ENCODE results near the gene ZNF385C. TPM values are rescaled to one million over a fixed set of nuclear protein-coding genes. Genes with fewer than 3 reads are reported as not detected.

ZNF385C gene
- total RNA-seq, 1 experiment from 2014 or later = 2.8 TPM

GRCh38 chr17:42087042-42087701 lies 11.1 kb downstream of the ZNF385C start:
- no peak for TF ChIP-seq CTCF (conservative IDR thresholded peaks at IDR 0.05)
- no CpG with 5 or more reads among the region's 7 CpGs for whole genome bisulfite sequencing (ENCODE audit: extremely low coverage, insufficient read length, low lambda C conversion rate)
- H3K23me2 ChIP-seq (ENCODE audit: insufficient read length, low read depth, low read length, poor library complexity, severe bottlenecking) = no peaks in the 10 kb centered on the region

More at GRCh38 chr17:42087042-42087701, 11.1 kb downstream of the ZNF385C start:
- Histone ChIP-seq H2BK120ac (ENCODE audit: low read depth, low read length, poor library complexity, severe bottlenecking) (no peak overlapping the region), H3K27me3 (ENCODE audit: insufficient read depth, low read length) (no peaks in the 10 kb centered on the region), H4K91ac (ENCODE audit: insufficient read length, low read depth, low read length) (no peak overlapping the region), H4K5ac (ENCODE audit: insufficient read length, low read depth, low read length) (no peak overlapping the region), H2BK15ac (ENCODE audit: low read depth, low read length) (no peak overlapping the region), H3K4me2 (ENCODE audit: insufficient read depth, insufficient read length, low read length) (no peak overlapping the region), H3K9ac (ENCODE audit: extremely low read depth, insufficient read length, low read length) (no peak overlapping the region), H3K4ac (ENCODE audit: low read depth, low read length) (no peak overlapping the region), H3K23ac (ENCODE audit: insufficient read length, low read depth, low read length) (no peak overlapping the region), H2BK5ac (ENCODE audit: insufficient read length, low read length) (no peak overlapping the region), H2AFZ (ENCODE audit: low read length) (no peak overlapping the region), H3K18ac (ENCODE audit: insufficient read length, low read depth, low read length) (no peak overlapping the region), H3K4me1 (ENCODE audit: insufficient read depth, low read length) (no peaks in the 10 kb centered on the region), H3T11ph (ENCODE audit: low read length) (no peak overlapping the region), H3K56ac (ENCODE audit: insufficient read length, low read depth, low read length) (no peak overlapping the region), H3K27ac (ENCODE audit: insufficient read length, low read depth, low read length) (no peak overlapping the region), H2AK5ac (ENCODE audit: insufficient read length, low read length) (no peak overlapping the region), H3K79me2 (ENCODE audit: insufficient read depth, low read length) (no peaks in the 10 kb centered on the region), H4K8ac (replicated peaks; ENCODE audit: insufficient read length, low read depth, low read length) (no peak overlapping the region), H2BK20ac (ENCODE audit: low read depth, low read length, poor library complexity, severe bottlenecking) (no peak overlapping the region), H3K79me1 (ENCODE audit: insufficient read depth, low read depth, low read length, poor library complexity, severe bottlenecking) (no peaks in the 10 kb centered on the region), H3K9me3 (ENCODE audit: control insufficient read depth, low read depth, low read length) (no peaks in the 10 kb centered on the region), H3K14ac (ENCODE audit: insufficient read depth, low read length) (no peak overlapping the region), H2BK12ac (ENCODE audit: insufficient read length, low read depth, low read length) (no peak overlapping the region), H4K20me1 (ENCODE audit: control insufficient read depth, insufficient read depth, insufficient read length) (no peaks in the 10 kb centered on the region)
- Mint-ChIP-seq H3K27ac (no peak overlapping the region), H3K36me3 (ENCODE audit: insufficient read depth in 1 of 3, low read depth in 3 of 3) (no peaks in the 10 kb centered on the region), H3K4me1 (peaks cover 3 to 19% of the 10 kb centered on the region in 2 experiments; a peak in 3 of 4 replicates), H3K4me3 (no peak overlapping the region), H3K27me3 (ENCODE audit: low read depth) (peaks cover 6% of the 10 kb centered on the region), H3K9me3 (no peaks in the 10 kb centered on the region)
- no peak for DNase-seq

Measured in H9 (cell line).